ENCODE measurements around the gene MRPL3.

Gene MRPL3

GRCh38 chr3:131540821-131541220, 38.0 kb upstream of the MRPL3 start:
- TF ChIP-seq EZH2phosphoT487 (IDR thresholded peaks at IDR 0.05; ENCODE audit: borderline replicate concordance) = no peak
- TF ChIP-seq, protein P1, sequence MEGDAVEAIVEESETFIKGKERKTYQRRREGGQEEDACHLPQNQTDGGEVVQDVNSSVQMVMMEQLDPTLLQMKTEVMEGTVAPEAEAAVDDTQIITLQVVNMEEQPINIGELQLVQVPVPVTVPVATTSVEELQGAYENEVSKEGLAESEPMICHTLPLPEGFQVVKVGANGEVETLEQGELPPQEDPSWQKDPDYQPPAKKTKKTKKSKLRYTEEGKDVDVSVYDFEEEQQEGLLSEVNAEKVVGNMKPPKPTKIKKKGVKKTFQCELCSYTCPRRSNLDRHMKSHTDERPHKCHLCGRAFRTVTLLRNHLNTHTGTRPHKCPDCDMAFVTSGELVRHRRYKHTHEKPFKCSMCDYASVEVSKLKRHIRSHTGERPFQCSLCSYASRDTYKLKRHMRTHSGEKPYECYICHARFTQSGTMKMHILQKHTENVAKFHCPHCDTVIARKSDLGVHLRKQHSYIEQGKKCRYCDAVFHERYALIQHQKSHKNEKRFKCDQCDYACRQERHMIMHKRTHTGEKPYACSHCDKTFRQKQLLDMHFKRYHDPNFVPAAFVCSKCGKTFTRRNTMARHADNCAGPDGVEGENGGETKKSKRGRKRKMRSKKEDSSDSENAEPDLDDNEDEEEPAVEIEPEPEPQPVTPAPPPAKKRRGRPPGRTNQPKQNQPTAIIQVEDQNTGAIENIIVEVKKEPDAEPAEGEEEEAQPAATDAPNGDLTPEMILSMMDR (conservative IDR thresholded peaks at IDR 0.05; ENCODE audit: low read length) = no peak
- H2AFZ ChIP-seq (ENCODE audit: low read length) = no peak overlapping the region
- no peak overlapping the region for H3K4me3 ChIP-seq (ENCODE audit: low read length, poor library complexity, severe bottlenecking)
- H3K9me3 ChIP-seq (ENCODE audit: insufficient read depth, low read depth, low read length) = no peaks in the 10 kb centered on the region
- no peak overlapping the region for H3K9ac ChIP-seq (ENCODE audit: low read depth, low read length, poor library complexity, severe bottlenecking)
- no peaks in the 10 kb centered on the region for H3K79me2 ChIP-seq (ENCODE audit: insufficient read depth, low read length)
- H3K27me3 ChIP-seq (ENCODE audit: insufficient read depth, low read length, poor library complexity, severe bottlenecking) = no peaks in the 10 kb centered on the region
- H3F3A ChIP-seq (ENCODE audit: low read depth) = no peaks in the 10 kb centered on the region
- H4K20me1 ChIP-seq (ENCODE audit: insufficient read depth, low read length, poor library complexity, severe bottlenecking) = no peaks in the 10 kb centered on the region
- no peak overlapping the region for H3K4me2 ChIP-seq (ENCODE audit: low read depth, low read length, poor library complexity, severe bottlenecking)
- no peaks in the 10 kb centered on the region for H3K36me3 ChIP-seq (ENCODE audit: insufficient read depth, low read length)
- H3K9me2 ChIP-seq (replicated peaks; ENCODE audit: low read depth, low read length) = no peaks in the 10 kb centered on the region
- H3K4me1 ChIP-seq (ENCODE audit: insufficient read depth, low read length, poor library complexity, severe bottlenecking) = no peaks in the 10 kb centered on the region

- H3K9me2 ChIP-seq (replicated peaks; ENCODE audit: low read depth, low read length) = no peaks in the 10 kb centered on the region
- H4K20me1 ChIP-seq (ENCODE audit: insufficient read depth, low read length, poor library complexity, severe bottlenecking) = no peaks in the 10 kb centered on the region
- H2AFZ ChIP-seq (ENCODE audit: low read length) = no peak overlapping the region
- no peaks in the 10 kb centered on the region for H3K4me1 ChIP-seq (ENCODE audit: insufficient read depth, low read length, poor library complexity, severe bottlenecking)
- H3K4me2 ChIP-seq (ENCODE audit: low read depth, low read length, poor library complexity, severe bottlenecking) = no peak overlapping the region
- H3K9ac ChIP-seq (ENCODE audit: low read depth, low read length, poor library complexity, severe bottlenecking) = no peak overlapping the region
- TF ChIP-seq, protein P1 (conservative IDR thresholded peaks at IDR 0.05; ENCODE audit: low read length) = no peak
- H3K36me3 ChIP-seq (ENCODE audit: insufficient read depth, low read length) = no peaks in the 10 kb centered on the region
- H3K79me2 ChIP-seq (ENCODE audit: insufficient read depth, low read length) = no peaks in the 10 kb centered on the region
- no peak overlapping the region for H3K4me3 ChIP-seq (ENCODE audit: low read length, poor library complexity, severe bottlenecking)
- H3K27me3 ChIP-seq (ENCODE audit: insufficient read depth, low read length, poor library complexity, severe bottlenecking) = no peaks in the 10 kb centered on the region
- H3F3A ChIP-seq (ENCODE audit: low read depth) = no peaks in the 10 kb centered on the region
- no peaks in the 10 kb centered on the region for H3K9me3 ChIP-seq (ENCODE audit: insufficient read depth, low read depth, low read length)
Measured at GRCh38 chr3:131540143-131540542, 37.4 kb upstream of the MRPL3 start.

DNA sequence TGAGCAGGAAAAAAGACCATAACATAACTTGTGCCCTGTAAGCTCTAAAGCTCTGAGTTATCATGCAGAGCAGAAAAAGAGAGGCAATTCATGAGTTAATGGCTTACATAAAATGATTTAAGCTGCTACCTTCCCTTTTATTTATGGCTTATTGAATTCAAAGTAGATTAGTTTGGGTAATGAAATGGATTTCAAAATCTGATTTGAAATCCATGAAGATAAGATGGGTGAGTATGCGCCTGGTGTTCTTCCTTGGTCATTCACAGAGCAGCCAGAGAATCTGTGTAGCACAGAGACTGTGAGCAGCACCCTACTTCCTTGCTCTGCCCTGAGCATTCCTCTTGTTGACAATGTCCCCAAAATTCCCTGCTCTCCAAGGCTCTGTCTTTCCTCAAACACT, 36.2 kb upstream of the MRPL3 start:
- H3F3A ChIP-seq (ENCODE audit: low read depth) = no peaks in the 10 kb centered on the region
- no peak overlapping the region for H3K9ac ChIP-seq (ENCODE audit: low read depth, low read length, poor library complexity, severe bottlenecking)
- no peak overlapping the region for H2AFZ ChIP-seq (ENCODE audit: low read length)
- no peak overlapping the region for H3K4me3 ChIP-seq (ENCODE audit: low read length, poor library complexity, severe bottlenecking)
- no peaks in the 10 kb centered on the region for H3K27me3 ChIP-seq (ENCODE audit: insufficient read depth, low read length, poor library complexity, severe bottlenecking)
- H3K36me3 ChIP-seq (ENCODE audit: insufficient read depth, low read length) = no peaks in the 10 kb centered on the region
- TF ChIP-seq, protein P1 (conservative IDR thresholded peaks at IDR 0.05; ENCODE audit: low read length) = no peak
- TF ChIP-seq EZH2phosphoT487 (IDR thresholded peaks at IDR 0.05; ENCODE audit: borderline replicate concordance) = no peak
- no peak overlapping the region for H3K4me2 ChIP-seq (ENCODE audit: low read depth, low read length, poor library complexity, severe bottlenecking)
- no peaks in the 10 kb centered on the region for H3K79me2 ChIP-seq (ENCODE audit: insufficient read depth, low read length)
- H4K20me1 ChIP-seq (ENCODE audit: insufficient read depth, low read length, poor library complexity, severe bottlenecking) = no peaks in the 10 kb centered on the region
- no peaks in the 10 kb centered on the region for H3K9me3 ChIP-seq (ENCODE audit: insufficient read depth, low read depth, low read length)
- no peaks in the 10 kb centered on the region for H3K9me2 ChIP-seq (replicated peaks; ENCODE audit: low read depth, low read length)
- H3K4me1 ChIP-seq (ENCODE audit: insufficient read depth, low read length, poor library complexity, severe bottlenecking) = no peaks in the 10 kb centered on the region
